ENCODE results near the gene KRTAP10-6. TPM values are rescaled to one million over a fixed set of nuclear protein-coding genes. Genes with fewer than 3 reads are reported as not detected.
"Not testable (repeated sequence)": the region's sequence is repeated elsewhere in the genome, so short reads cannot be mapped to it uniquely, and the experiment has no call there.

KRTAP10-6 gene
- total RNA-seq, 1 donor from 2014 or later = not detected

DNA sequence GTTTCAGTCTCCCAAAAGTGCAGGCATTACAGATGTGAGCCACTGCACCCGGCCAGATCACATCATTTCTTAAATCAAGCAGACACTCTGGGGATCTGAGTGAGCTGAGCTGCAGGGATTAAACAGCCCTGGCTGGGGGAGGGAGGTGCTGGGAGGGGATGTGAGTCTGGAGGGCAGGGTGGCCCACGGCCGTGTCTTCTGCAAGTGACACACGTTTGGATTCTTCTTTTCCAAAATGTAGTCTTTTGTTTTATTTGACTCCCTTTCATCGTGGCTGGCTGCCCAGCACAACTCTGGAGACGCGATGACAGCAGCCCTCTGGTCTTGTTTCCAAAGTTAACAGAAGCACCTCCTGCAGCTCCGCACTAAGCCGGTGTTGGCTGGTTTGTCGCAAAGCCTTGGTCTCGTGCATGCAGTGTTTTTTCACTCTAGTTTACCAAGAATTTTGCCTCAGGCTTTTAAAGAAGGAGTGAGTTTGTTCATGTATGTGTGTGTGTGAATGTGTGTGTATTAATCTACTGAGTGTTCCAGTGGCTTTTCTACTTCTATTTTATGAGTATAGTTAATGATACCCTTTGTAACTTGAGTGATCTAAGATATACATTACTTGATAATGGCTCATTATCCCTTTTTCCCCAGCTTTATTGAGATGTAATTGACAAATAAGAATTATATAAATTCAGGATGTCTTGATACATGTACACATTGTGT is 9.1 kb downstream of the KRTAP10-6 start:
- FAIRE-seq = no peak
- TF ChIP-seq CTCF (IDR thresholded peaks at IDR 0.05; ENCODE audit: insufficient read depth, low read length, severe bottlenecking) = no peak
- Histone ChIP-seq H3K27me3 (ENCODE audit: control insufficient read depth, insufficient read depth, low read length) (no peaks in the 10 kb centered on the region), H3K4me3 (ENCODE audit: low read depth, low read length) (no peak overlapping the region), H3K36me3 (ENCODE audit: control insufficient read depth, insufficient read depth, low read length) (no peaks in the 10 kb centered on the region)
- DNase-seq (ENCODE audit: low read depth) = no peak

- Histone ChIP-seq H3K4me3 (ENCODE audit: low read depth, low read length) (no peak overlapping the region), H3K27me3 (ENCODE audit: control insufficient read depth, insufficient read depth, low read length) (no peaks in the 10 kb centered on the region), H3K36me3 (ENCODE audit: control insufficient read depth, insufficient read depth, low read length) (no peaks in the 10 kb centered on the region)
- FAIRE-seq (no peak), DNase-seq (ENCODE audit: low read depth) (no peak)
- TF ChIP-seq CTCF (IDR thresholded peaks at IDR 0.05; ENCODE audit: insufficient read depth, low read length, severe bottlenecking) = no peak
These were observed 10.2 kb downstream of the KRTAP10-6 start for GRCh38 chr21:44582055-44582454.

DNA sequence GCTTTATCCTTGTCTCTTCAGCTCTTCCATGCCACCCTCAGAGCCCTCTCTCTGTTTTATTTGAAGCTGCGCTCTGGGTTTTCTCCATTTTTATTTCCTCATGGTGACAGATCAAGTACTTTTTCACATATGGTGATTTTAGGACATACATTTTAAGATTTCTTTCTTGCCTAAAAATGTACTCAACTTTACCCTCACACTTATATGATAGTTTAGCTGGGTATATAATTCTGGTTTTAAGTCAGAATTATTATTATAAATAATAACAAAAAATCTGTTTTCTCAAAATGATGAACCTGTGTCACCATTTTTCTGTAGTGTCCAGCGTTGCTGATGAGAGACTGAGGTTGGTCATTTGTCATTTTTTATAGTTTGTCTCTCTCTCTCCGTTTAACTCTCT is 11.1 kb downstream of the KRTAP10-6 start:
- Histone ChIP-seq H3K4me3 (ENCODE audit: low read depth, low read length) (no peak overlapping the region), H3K27me3 (ENCODE audit: control insufficient read depth, insufficient read depth, low read length) (no peaks in the 10 kb centered on the region), H3K36me3 (ENCODE audit: control insufficient read depth, insufficient read depth, low read length) (no peaks in the 10 kb centered on the region)
- DNase-seq (ENCODE audit: low read depth) = no peak
- no peak for TF ChIP-seq CTCF (IDR thresholded peaks at IDR 0.05; ENCODE audit: insufficient read depth, low read length, severe bottlenecking)
- FAIRE-seq = no peak

GRCh38 chr21:44580231-44580821 is 12.0 kb downstream of the KRTAP10-6 start, which contains the start of gene KRTAP10-5:
KRTAP10-5 (minus strand) TSS chr21:44580604; CDS start chr21:44580578, 26 bp downstream.
- DNase-seq (ENCODE audit: low read depth); FAIRE-seq; H3K27me3 ChIP-seq (ENCODE audit: control insufficient read depth, insufficient read depth, low read length); H3K4me3 ChIP-seq (ENCODE audit: low read depth, low read length); H3K36me3 ChIP-seq (ENCODE audit: control insufficient read depth, insufficient read depth, low read length): not testable (repeated sequence)

GRCh38 chr21:44579833-44580144 is 12.5 kb downstream of the KRTAP10-6 start:
- Histone ChIP-seq H3K36me3 (ENCODE audit: control insufficient read depth, insufficient read depth, low read length) (no peaks in the 10 kb centered on the region), H3K27me3 (ENCODE audit: control insufficient read depth, insufficient read depth, low read length) (no peaks in the 10 kb centered on the region), H3K4me3 (ENCODE audit: low read depth, low read length) (no peak overlapping the region)
- no peak for TF ChIP-seq CTCF (IDR thresholded peaks at IDR 0.05; ENCODE audit: insufficient read depth, low read length, severe bottlenecking)
- DNase-seq (ENCODE audit: low read depth) = no peak
- FAIRE-seq = no peak

DNA sequence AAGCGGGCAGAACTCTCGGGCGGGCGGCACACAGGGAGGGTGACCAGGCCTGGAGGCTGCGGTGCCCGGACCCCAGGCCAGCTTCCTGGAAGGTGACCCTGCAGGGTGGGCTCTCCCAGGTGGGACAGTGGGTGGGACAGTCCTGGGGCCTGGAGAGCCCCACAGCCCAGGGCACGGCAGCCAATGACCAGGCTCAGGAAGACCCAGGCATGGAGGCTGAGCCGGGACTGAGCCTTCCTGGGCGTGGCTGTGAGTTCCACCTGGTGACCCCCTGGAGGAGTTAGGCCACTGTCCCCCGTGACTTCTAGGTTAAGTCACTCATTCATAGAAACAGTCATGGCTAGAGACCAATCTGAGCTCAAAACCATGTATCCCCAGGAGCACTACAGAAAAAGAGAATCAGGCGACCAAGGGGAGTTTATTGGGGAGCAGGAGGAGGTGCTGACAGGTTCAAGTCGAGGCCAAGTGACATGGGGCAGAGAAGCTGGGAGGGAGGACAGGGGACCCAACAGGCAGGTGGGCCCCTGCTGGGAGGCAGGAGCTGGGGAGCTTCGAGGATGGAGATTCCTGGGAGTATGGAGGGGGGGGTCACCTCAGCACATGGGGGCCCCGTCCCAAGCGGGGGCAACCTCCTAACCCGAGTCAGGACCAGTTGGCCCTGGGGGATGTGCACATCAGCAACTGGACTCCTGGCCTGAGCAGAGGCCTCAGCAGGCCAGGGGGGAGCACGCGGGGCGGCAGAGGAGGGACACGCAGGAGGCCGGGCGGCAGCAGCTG is 13.1 kb downstream of the KRTAP10-6 start:
- Histone ChIP-seq H3K27me3 (ENCODE audit: control insufficient read depth, insufficient read depth, low read length) (no peaks in the 10 kb centered on the region), H3K36me3 (ENCODE audit: control insufficient read depth, insufficient read depth, low read length) (no peaks in the 10 kb centered on the region), H3K4me3 (ENCODE audit: low read depth, low read length) (no peak overlapping the region)
- TF ChIP-seq CTCF (IDR thresholded peaks at IDR 0.05; ENCODE audit: insufficient read depth, low read length, severe bottlenecking) = no peak
- no peak for FAIRE-seq
- DNase-seq (ENCODE audit: low read depth) = no peak

Data from bronchial epithelial cell (primary cell).